Neuron (in vitro differentiated cells): ENCODE measurements around the gene ZBTB47.

Experiments
- H2AFZ ChIP-seq: one replicate; pipeline ENCODE4 v1.6.1; 2013; ENCODE audit warnings: low read depth, mild to moderate bottlenecking, inconsistent platforms, low read length, moderate library complexity
- H3K27me3 ChIP-seq: one replicate; pipeline ENCODE4 v1.6.1; 2013; ENCODE audit warnings: low read length; ENCODE audit not compliant: insufficient read depth
- H3K36me3 ChIP-seq: one replicate; pipeline ENCODE4 v1.6.1; 2013; ENCODE audit warnings: low read length; ENCODE audit not compliant: insufficient read depth
- H3K4me1 ChIP-seq: one replicate; pipeline ENCODE4 v1.6.1; 2013; ENCODE audit warnings: low read length; ENCODE audit not compliant: insufficient read depth
- H3K4me3 ChIP-seq: 2 replicates; pipeline ENCODE4 v1.5.1; 2013; ENCODE audit warnings: mild to moderate bottlenecking, low read length, moderate library complexity
- H3K9me3 ChIP-seq: one replicate; pipeline ENCODE4 v1.6.1; 2013; ENCODE audit warnings: low read length

The ZBTB47 gene

GRCh38 chr3:42696356-42697288, 43.1 kb downstream of the ZBTB47 start:
- Histone ChIP-seq H2AFZ (no peak overlapping the region), H3K36me3 (no peaks in the 10 kb centered on the region), H3K27me3 (peaks cover 30% of the 10 kb centered on the region), H3K4me3 (no peak overlapping the region), H3K9me3 (no peaks in the 10 kb centered on the region), H3K4me1 (no peaks in the 10 kb centered on the region)

- Histone ChIP-seq H3K36me3 (no peaks in the 10 kb centered on the region), H3K4me3 (no peak overlapping the region), H3K9me3 (no peaks in the 10 kb centered on the region), H3K4me1 (no peaks in the 10 kb centered on the region), H3K27me3 (peaks cover 37% of the 10 kb centered on the region), H2AFZ (no peak overlapping the region)
Observed at GRCh38 chr3:42697289-42698051, 44.0 kb downstream of the ZBTB47 start.

- H3K36me3 ChIP-seq, result no peaks in the 10 kb centered on the region
- H3K4me3 ChIP-seq, result no peak overlapping the region
- H3K9me3 ChIP-seq, result no peaks in the 10 kb centered on the region
- H3K4me1 ChIP-seq, result no peaks in the 10 kb centered on the region
- H3K27me3 ChIP-seq, result peaks cover 44% of the 10 kb centered on the region
- no peak overlapping the region for H2AFZ ChIP-seq
Observed at GRCh38 chr3:42698216-42698910, 44.9 kb downstream of the ZBTB47 start.

- Histone ChIP-seq H3K9me3 (no peaks in the 10 kb centered on the region), H3K27me3 (peaks cover 44% of the 10 kb centered on the region), H2AFZ (no peak overlapping the region), H3K36me3 (no peaks in the 10 kb centered on the region), H3K4me1 (no peaks in the 10 kb centered on the region), H3K4me3 (no peak overlapping the region)
Observed at GRCh38 chr3:42698911-42699230, 45.4 kb downstream of the ZBTB47 start.

- Histone ChIP-seq H3K4me1 (no peaks in the 10 kb centered on the region), H3K9me3 (no peaks in the 10 kb centered on the region), H3K36me3 (no peaks in the 10 kb centered on the region), H3K27me3 (peaks cover 44% of the 10 kb centered on the region), H2AFZ (no peak overlapping the region), H3K4me3 (no peak overlapping the region)
Observed at GRCh38 chr3:42699511-42699971, 46.0 kb downstream of the ZBTB47 start.

GRCh38 chr3:42700366-42701288, 47.1 kb downstream of the ZBTB47 start:
- no peak overlapping the region for H2AFZ ChIP-seq
- H3K9me3 ChIP-seq, result no peaks in the 10 kb centered on the region
- peaks cover 50% of the 10 kb centered on the region for H3K27me3 ChIP-seq
- H3K36me3 ChIP-seq, result no peaks in the 10 kb centered on the region
- no peak overlapping the region for H3K4me3 ChIP-seq
- no peaks in the 10 kb centered on the region for H3K4me1 ChIP-seq

- Histone ChIP-seq H2AFZ (no peak overlapping the region), H3K36me3 (no peaks in the 10 kb centered on the region), H3K27me3 (peaks cover 48% of the 10 kb centered on the region), H3K9me3 (no peaks in the 10 kb centered on the region), H3K4me3 (no peak overlapping the region), H3K4me1 (no peaks in the 10 kb centered on the region)
Observed at GRCh38 chr3:42701371-42702065, 48.0 kb downstream of the ZBTB47 start.

GRCh38 chr3:42702066-42702951, 48.8 kb downstream of the ZBTB47 start, which contains the start of gene HHATL:
Gene HHATL, minus strand, starts transcription at chr3:42702798. Its CDS starts 1,972 bp downstream, at chr3:42700826.
- no peaks in the 10 kb centered on the region for H3K4me1 ChIP-seq
- H2AFZ ChIP-seq, result no peak within 1 kb of the TSS
- no peaks in the 10 kb centered on the region for H3K9me3 ChIP-seq

GRCh38 chr3:42702982-42703694, 49.6 kb downstream of the ZBTB47 start:
- no peaks in the 10 kb centered on the region for H3K4me1 ChIP-seq
- no peaks in the 10 kb centered on the region for H3K36me3 ChIP-seq
- H3K27me3 ChIP-seq, result peaks cover 46% of the 10 kb centered on the region
- H2AFZ ChIP-seq, result no peak overlapping the region
- no peaks in the 10 kb centered on the region for H3K9me3 ChIP-seq
- H3K4me3 ChIP-seq, result no peak overlapping the region

More at GRCh38 chr3:42702066-42702951, 48.8 kb downstream of the ZBTB47 start, which contains the start of gene HHATL:
- H3K36me3 ChIP-seq, result no peaks in the 10 kb centered on the region
- peaks cover 46% of the 10 kb centered on the region for H3K27me3 ChIP-seq
- no peak within 1 kb of the TSS for H3K4me3 ChIP-seq

GRCh38 chr3:42703695-42704025, 50.2 kb downstream of the ZBTB47 start:
- H3K36me3 ChIP-seq, result no peaks in the 10 kb centered on the region
- H3K4me1 ChIP-seq, result no peaks in the 10 kb centered on the region

More at GRCh38 chr3:42703695-42704025, 50.2 kb downstream of the ZBTB47 start:
- Histone ChIP-seq H3K9me3 (no peaks in the 10 kb centered on the region), H3K4me3 (no peak overlapping the region), H2AFZ (no peak overlapping the region), H3K27me3 (peaks cover 41% of the 10 kb centered on the region)
